ENCODE results near the gene PLN.

DNA sequence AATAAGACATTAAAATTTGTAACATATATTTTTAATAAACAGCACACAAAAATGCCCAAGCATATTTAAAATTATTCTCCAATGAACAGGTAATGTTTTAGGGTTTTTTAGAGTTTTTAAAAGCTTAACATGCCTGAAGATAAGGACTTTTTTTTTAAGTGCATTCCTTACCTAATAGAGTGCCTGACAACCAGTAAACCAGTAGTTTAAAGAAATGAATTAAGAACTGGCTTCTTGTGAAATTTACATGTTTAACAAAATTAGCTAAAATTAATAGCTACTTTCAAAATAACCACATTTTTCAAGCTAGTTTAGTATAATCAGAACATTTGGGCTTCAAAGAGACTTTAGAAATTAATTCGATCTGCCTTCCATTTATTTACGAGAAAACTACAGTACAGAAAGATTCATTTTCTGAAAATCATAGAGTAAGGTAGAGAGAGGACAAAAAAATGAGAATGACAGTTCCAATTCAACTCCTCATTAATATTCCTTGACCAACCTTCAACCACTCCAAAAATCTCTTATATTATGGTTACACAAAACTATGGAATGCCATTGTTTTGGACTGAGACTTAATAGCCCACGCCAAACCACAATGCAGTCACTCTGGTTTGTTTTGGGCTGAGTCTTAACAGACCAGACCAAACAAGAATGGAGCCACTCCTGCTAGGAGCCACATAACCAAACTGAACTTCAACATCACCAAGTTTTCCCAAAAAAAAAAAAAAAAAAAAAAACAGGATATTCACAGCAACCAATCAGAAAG lies 5.7 kb upstream of the PLN start:
- TF ChIP-seq, protein P1, sequence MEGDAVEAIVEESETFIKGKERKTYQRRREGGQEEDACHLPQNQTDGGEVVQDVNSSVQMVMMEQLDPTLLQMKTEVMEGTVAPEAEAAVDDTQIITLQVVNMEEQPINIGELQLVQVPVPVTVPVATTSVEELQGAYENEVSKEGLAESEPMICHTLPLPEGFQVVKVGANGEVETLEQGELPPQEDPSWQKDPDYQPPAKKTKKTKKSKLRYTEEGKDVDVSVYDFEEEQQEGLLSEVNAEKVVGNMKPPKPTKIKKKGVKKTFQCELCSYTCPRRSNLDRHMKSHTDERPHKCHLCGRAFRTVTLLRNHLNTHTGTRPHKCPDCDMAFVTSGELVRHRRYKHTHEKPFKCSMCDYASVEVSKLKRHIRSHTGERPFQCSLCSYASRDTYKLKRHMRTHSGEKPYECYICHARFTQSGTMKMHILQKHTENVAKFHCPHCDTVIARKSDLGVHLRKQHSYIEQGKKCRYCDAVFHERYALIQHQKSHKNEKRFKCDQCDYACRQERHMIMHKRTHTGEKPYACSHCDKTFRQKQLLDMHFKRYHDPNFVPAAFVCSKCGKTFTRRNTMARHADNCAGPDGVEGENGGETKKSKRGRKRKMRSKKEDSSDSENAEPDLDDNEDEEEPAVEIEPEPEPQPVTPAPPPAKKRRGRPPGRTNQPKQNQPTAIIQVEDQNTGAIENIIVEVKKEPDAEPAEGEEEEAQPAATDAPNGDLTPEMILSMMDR (tag by site-specific recombination; IDR thresholded peaks at IDR 0.05): no peak
- TF ChIP-seq, protein P2, sequence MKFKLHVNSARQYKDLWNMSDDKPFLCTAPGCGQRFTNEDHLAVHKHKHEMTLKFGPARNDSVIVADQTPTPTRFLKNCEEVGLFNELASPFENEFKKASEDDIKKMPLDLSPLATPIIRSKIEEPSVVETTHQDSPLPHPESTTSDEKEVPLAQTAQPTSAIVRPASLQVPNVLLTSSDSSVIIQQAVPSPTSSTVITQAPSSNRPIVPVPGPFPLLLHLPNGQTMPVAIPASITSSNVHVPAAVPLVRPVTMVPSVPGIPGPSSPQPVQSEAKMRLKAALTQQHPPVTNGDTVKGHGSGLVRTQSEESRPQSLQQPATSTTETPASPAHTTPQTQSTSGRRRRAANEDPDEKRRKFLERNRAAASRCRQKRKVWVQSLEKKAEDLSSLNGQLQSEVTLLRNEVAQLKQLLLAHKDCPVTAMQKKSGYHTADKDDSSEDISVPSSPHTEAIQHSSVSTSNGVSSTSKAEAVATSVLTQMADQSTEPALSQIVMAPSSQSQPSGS (tag by site-specific recombination; IDR thresholded peaks at IDR 0.05; ENCODE audit: low read depth): no peak
- TF ChIP-seq PRDM1 (tag by site-specific recombination; IDR thresholded peaks at IDR 0.05) (no peak), SALL2 (tag by site-specific recombination; IDR thresholded peaks at IDR 0.05; ENCODE audit: borderline replicate concordance) (no peak), ZNF610 (tag by site-specific recombination; IDR thresholded peaks at IDR 0.05; ENCODE audit: borderline replicate concordance) (no peak), ZNF121 (tag by site-specific recombination; IDR thresholded peaks at IDR 0.05) (no peak), ZNF423 (tag by site-specific recombination; IDR thresholded peaks at IDR 0.05) (no peak), ZNF837 (tag by site-specific recombination; IDR thresholded peaks at IDR 0.05) (no peak), ZNF311 (tag by site-specific recombination; IDR thresholded peaks at IDR 0.05; ENCODE audit: borderline replicate concordance) (no peak)
- TF ChIP-seq, protein P3, sequence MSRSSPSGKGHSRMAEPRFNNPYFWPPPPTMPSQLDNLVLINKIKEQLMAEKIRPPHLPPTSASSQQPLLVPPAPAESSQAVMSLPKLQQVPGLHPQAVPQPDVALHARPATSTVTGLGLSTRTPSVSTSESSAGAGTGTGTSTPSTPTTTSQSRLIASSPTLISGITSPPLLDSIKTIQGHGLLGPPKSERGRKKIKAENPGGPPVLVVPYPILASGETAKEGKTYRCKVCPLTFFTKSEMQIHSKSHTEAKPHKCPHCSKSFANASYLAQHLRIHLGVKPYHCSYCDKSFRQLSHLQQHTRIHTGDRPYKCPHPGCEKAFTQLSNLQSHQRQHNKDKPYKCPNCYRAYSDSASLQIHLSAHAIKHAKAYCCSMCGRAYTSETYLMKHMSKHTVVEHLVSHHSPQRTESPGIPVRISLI (tag by site-specific recombination; IDR thresholded peaks at IDR 0.05): no peak
- TF ChIP-seq, protein P4, sequence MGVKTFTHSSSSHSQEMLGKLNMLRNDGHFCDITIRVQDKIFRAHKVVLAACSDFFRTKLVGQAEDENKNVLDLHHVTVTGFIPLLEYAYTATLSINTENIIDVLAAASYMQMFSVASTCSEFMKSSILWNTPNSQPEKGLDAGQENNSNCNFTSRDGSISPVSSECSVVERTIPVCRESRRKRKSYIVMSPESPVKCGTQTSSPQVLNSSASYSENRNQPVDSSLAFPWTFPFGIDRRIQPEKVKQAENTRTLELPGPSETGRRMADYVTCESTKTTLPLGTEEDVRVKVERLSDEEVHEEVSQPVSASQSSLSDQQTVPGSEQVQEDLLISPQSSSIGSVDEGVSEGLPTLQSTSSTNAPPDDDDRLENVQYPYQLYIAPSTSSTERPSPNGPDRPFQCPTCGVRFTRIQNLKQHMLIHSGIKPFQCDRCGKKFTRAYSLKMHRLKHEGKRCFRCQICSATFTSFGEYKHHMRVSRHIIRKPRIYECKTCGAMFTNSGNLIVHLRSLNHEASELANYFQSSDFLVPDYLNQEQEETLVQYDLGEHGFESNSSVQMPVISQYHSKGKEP (tag by site-specific recombination; IDR thresholded peaks at IDR 0.05): no peak
